Chondrocyte (in vitro differentiated cells): ENCODE results near the gene ERFE. TPM values are rescaled to one million over a fixed set of nuclear protein-coding genes. Genes with fewer than 3 reads are reported as not detected.

ENCODE experiments used
- DNase-seq: peaks from one replicate; pipeline ENCODE4 v3.0.0; 2021; ENCODE audit warnings: mixed read lengths, low spot score
- H3K27ac Mint-ChIP-seq: one replicate; pipeline ENCODE4 v1.8.0; 2021; ENCODE audit warnings: mild to moderate bottlenecking, moderate library complexity, mixed read lengths; ENCODE audit not compliant: unreplicated experiment
- H3K27me3 Mint-ChIP-seq: 2 replicates; pipeline ENCODE4 v1.8.0; 2021; ENCODE audit warnings: low read depth, mixed read lengths
- H3K36me3 Mint-ChIP-seq: 2 replicates; pipeline ENCODE4 v1.8.0; 2021; ENCODE audit warnings: low read depth, mixed read lengths
- H3K4me1 Mint-ChIP-seq: 2 replicates; pipeline ENCODE4 v1.8.0; 2021; ENCODE audit warnings: low read depth, mild to moderate bottlenecking, mixed read lengths
- H3K4me3 Mint-ChIP-seq: one replicate; pipeline ENCODE4 v1.8.0; 2021; ENCODE audit warnings: mild to moderate bottlenecking, moderate library complexity, mixed read lengths; ENCODE audit not compliant: unreplicated experiment
- H3K9me3 Mint-ChIP-seq: 2 replicates; pipeline ENCODE4 v1.8.0; 2021; ENCODE audit warnings: low read depth, mixed read lengths
- total RNA-seq: library from RNA; stranded (reverse); gene quantifications from 3 replicates; pipeline ENCODE4 v1.2.1, GENCODE V29; 2021
- TF ChIP-seq, protein P1 (sequence below): fragments of 200-600 bp; sonication (generic); IDR thresholded peaks from 2 replicates; pipeline ENCODE4 v1.5.0; 2021; ENCODE audit warnings: antibody characterized with exemption, mild to moderate bottlenecking, moderate library complexity

The ERFE gene
- total RNA-seq, 1 donor from 2014 or later = 10.3 TPM

- Mint-ChIP-seq H3K9me3 (peaks cover 5% of the 10 kb centered on the region), H3K4me3 (no peak overlapping the region), H3K4me1 (no peaks in the 10 kb centered on the region), H3K27me3 (peaks cover 10% of the 10 kb centered on the region), H3K27ac (no peak overlapping the region), H3K36me3 (peaks cover 3% of the 10 kb centered on the region)
- TF ChIP-seq, protein P1, sequence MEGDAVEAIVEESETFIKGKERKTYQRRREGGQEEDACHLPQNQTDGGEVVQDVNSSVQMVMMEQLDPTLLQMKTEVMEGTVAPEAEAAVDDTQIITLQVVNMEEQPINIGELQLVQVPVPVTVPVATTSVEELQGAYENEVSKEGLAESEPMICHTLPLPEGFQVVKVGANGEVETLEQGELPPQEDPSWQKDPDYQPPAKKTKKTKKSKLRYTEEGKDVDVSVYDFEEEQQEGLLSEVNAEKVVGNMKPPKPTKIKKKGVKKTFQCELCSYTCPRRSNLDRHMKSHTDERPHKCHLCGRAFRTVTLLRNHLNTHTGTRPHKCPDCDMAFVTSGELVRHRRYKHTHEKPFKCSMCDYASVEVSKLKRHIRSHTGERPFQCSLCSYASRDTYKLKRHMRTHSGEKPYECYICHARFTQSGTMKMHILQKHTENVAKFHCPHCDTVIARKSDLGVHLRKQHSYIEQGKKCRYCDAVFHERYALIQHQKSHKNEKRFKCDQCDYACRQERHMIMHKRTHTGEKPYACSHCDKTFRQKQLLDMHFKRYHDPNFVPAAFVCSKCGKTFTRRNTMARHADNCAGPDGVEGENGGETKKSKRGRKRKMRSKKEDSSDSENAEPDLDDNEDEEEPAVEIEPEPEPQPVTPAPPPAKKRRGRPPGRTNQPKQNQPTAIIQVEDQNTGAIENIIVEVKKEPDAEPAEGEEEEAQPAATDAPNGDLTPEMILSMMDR = no peak
- DNase-seq = no peak
These were observed 57.9 kb downstream of the ERFE start for GRCh38 chr2:238216651-238217184.

Other genes with a start within 250 kb of the ERFE start
- gene UBE2F, start 192.0 kb upstream of the ERFE start, total RNA-seq = 59.1 to 62.6 TPM (median 61.8 TPM) in 3 replicates
- gene SCLY, start 98.0 kb upstream of the ERFE start, total RNA-seq = 11.5 to 23.4 TPM (median 12.7 TPM) in 3 replicates
- gene ESPNL, start 58.6 kb upstream of the ERFE start, total RNA-seq = 0.07 to 0.17 TPM (median 0.15 TPM) in 3 replicates
- 12.2 to 25.6 TPM (median 24.4 TPM) in 3 replicates for gene KLHL30, start 20.3 kb upstream of the ERFE start, total RNA-seq
- gene ILKAP, start 44.7 kb downstream of the ERFE start, total RNA-seq = 24.9 to 36.7 TPM (median 29.7 TPM) in 3 replicates
- gene HES6, start 81.1 kb downstream of the ERFE start, total RNA-seq = 16.2 to 33.3 TPM (median 16.5 TPM) in 3 replicates
- 2.7 to 3.3 TPM (median 2.9 TPM) in 3 replicates for gene PER2, start 129.6 kb downstream of the ERFE start, total RNA-seq
- 15.1 to 21.1 TPM (median 15.8 TPM) in 3 replicates for gene TRAF3IP1, start 161.5 kb downstream of the ERFE start, total RNA-seq